HG03460 (cell line): ENCODE results near the gene MYOM1.
"Not testable (repeated sequence)": the region's sequence is repeated elsewhere in the genome, so short reads cannot be mapped to it uniquely, and the experiment has no call there.

Experiments used
- ATAC-seq: cut with Tn5 transposase; IDR thresholded peaks from one replicate; pipeline ENCODE4 v1.9.1; 2021; ENCODE audit not compliant: unreplicated experiment

The MYOM1 gene

GRCh38 chr18:3061581-3062312, 158.0 kb downstream of the MYOM1 start:
- ATAC-seq = peak; percentile 41

GRCh38 chr18:3060667-3061580, 158.8 kb downstream of the MYOM1 start:
- ATAC-seq = no peak

GRCh38 chr18:3059272-3059671, 160.5 kb downstream of the MYOM1 start:
- ATAC-seq = no peak

- no peak for ATAC-seq
Observed at GRCh38 chr18:3058328-3059191, 161.2 kb downstream of the MYOM1 start.

GRCh38 chr18:3057526-3057925, 162.2 kb downstream of the MYOM1 start:
- no peak for ATAC-seq

GRCh38 chr18:3056311-3056710, 163.5 kb downstream of the MYOM1 start:
- no peak for ATAC-seq

- ATAC-seq = no peak
Observed at GRCh38 chr18:3055816-3056215, 164.0 kb downstream of the MYOM1 start.

GRCh38 chr18:3055186-3055728, 164.5 kb downstream of the MYOM1 start:
- ATAC-seq = no peak

- ATAC-seq = no peak
Observed at GRCh38 chr18:3054780-3055179, 165.0 kb downstream of the MYOM1 start.

- ATAC-seq = no peak
Observed at GRCh38 chr18:3054214-3054613, 165.6 kb downstream of the MYOM1 start.

GRCh38 chr18:3053081-3053480, 166.7 kb downstream of the MYOM1 start:
- no peak for ATAC-seq

- ATAC-seq = no peak
Observed at GRCh38 chr18:3052411-3052758, 167.4 kb downstream of the MYOM1 start.

GRCh38 chr18:3051718-3052410, 167.9 kb downstream of the MYOM1 start:
- no peak for ATAC-seq

GRCh38 chr18:3049897-3050454, 169.8 kb downstream of the MYOM1 start:
- ATAC-seq = not testable (repeated sequence)

- no peak for ATAC-seq
Observed at GRCh38 chr18:3048820-3049349, 170.9 kb downstream of the MYOM1 start.

- no peak for ATAC-seq
Observed at GRCh38 chr18:3048121-3048520, 171.6 kb downstream of the MYOM1 start.

GRCh38 chr18:3046216-3046808, 173.5 kb downstream of the MYOM1 start:
- ATAC-seq = no peak

- no peak for ATAC-seq
Observed at GRCh38 chr18:3044931-3045698, 174.7 kb downstream of the MYOM1 start.

GRCh38 chr18:3042379-3042778, 177.4 kb downstream of the MYOM1 start:
- ATAC-seq = no peak
